Activated CD8-positive, alpha-beta T cell treated with anti-CD3 and anti-CD28 coated beads for 36 hours (primary cell): ENCODE measurements around the gene SUSD1. TPM values are rescaled to one million over a fixed set of nuclear protein-coding genes. Genes with fewer than 3 reads are reported as not detected.

ENCODE experiments used
- ATAC-seq: fragments of 200-7000 bp; cut with Tn5 transposase; one replicate; pipeline ENCODE4 v1.10.0; 2021; ENCODE audit warnings: mild to moderate bottlenecking, moderate library complexity
- CTCF ChIA-PET: fragments of 350-600 bp; sonication (Branson Sonifier 250); formaldehyde crosslinking; loops from one replicate; lab custom pipeline; 2021; ENCODE audit warnings: antibody characterized with exemption; lab: Charles Lee
- POLR2A ChIA-PET: fragments of 350-600 bp; sonication (Branson Sonifier 250); formaldehyde crosslinking; loops from one replicate; lab custom pipeline; 2021; ENCODE audit warnings: antibody characterized with exemption; lab: Charles Lee
- DNase-seq: peaks from one replicate; pipeline ENCODE4 v3.0.0-alpha.2; 2020
- H3K27ac Mint-ChIP-seq: one replicate; pipeline ENCODE4 v1.8.0; 2021; ENCODE audit warnings: mild to moderate bottlenecking, mixed read lengths
- H3K27me3 Mint-ChIP-seq: one replicate; pipeline ENCODE4 v1.8.0; 2021; ENCODE audit warnings: mixed read lengths
- H3K36me3 Mint-ChIP-seq: one replicate; pipeline ENCODE4 v1.8.0; 2021; ENCODE audit warnings: low read depth, mixed read lengths
- H3K4me1 Mint-ChIP-seq: one replicate; pipeline ENCODE4 v1.8.0; 2021; ENCODE audit warnings: low read depth, mixed read lengths
- H3K4me3 Mint-ChIP-seq: one replicate; pipeline ENCODE4 v1.8.0; 2021; ENCODE audit warnings: mild to moderate bottlenecking, moderate library complexity, mixed read lengths
- H3K9me3 Mint-ChIP-seq: one replicate; pipeline ENCODE4 v1.8.0; 2021; ENCODE audit warnings: mixed read lengths
- CTCF ChIP-seq: fragments of 200-600 bp; IDR thresholded peaks from one replicate; pipeline ENCODE4 v1.8.0; 2022; ENCODE audit warnings: antibody characterized with exemption, mild to moderate bottlenecking
- intact Hi-C: fragments of 100-400 bp; cut with micrococcal nuclease; formaldehyde crosslinking; loops from one replicate; pipeline ENCODE4 v1.10.0; 2022
- total RNA-seq, 2 experiments: library from RNA; stranded (reverse); gene quantifications; one replicate each; pipeline ENCODE4 v1.2.3, GENCODE V29; 2021

The SUSD1 gene
- total RNA-seq, 2 experiments from 2014 or later, result 3.0 to 3.6 TPM

GRCh38 chr9:112056996-112057395 is 118.1 kb downstream of the SUSD1 start:
- intact Hi-C loops, result no loop called here
- POLR2A ChIA-PET, result no interaction called here
- H3K36me3 Mint-ChIP-seq, result peaks cover 6% of the 10 kb centered on the region

DNA sequence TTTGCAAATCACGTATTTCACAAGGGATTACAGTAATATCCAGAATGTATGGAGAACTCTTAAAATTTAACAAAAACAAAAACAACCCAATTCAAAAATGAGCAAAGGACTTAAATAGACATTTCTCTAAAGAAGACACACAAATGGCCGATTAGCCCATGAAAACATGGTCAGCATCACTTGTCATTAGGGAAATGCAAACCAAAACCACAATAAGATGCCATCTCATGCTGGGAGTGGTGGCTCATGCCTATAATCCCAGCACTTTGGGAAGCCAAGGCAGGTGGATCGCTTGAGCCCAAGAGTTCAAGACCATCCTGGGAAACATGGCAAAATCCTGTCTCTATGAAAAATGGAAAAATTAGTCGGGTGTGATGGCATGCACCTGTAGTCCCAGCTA is 120.2 kb downstream of the SUSD1 start:
- DNase-seq (no peak), ATAC-seq (no peak)
- intact Hi-C loops, result no loop called here
- peaks cover 8% of the 10 kb centered on the region for H3K4me1 Mint-ChIP-seq
- no peaks in the 10 kb centered on the region for H3K27me3 Mint-ChIP-seq
- peaks cover 4% of the 10 kb centered on the region for H3K36me3 Mint-ChIP-seq
- no peaks in the 10 kb centered on the region for H3K9me3 Mint-ChIP-seq
- no peak for TF ChIP-seq CTCF
- POLR2A ChIA-PET, result no interaction called here
- CTCF ChIA-PET, result interaction anchor here (0.7 kb wide), 1 partner anchor 140 kb away, joined by 3 read pairs; no protein-coding TSS in a partner anchor
- H3K27ac Mint-ChIP-seq, result no peak overlapping the region
- H3K4me3 Mint-ChIP-seq, result no peak overlapping the region

More at GRCh38 chr9:112056996-112057395, 118.1 kb downstream of the SUSD1 start:
- no peaks in the 10 kb centered on the region for H3K27me3 Mint-ChIP-seq
- no peaks in the 10 kb centered on the region for H3K9me3 Mint-ChIP-seq
- no peak for TF ChIP-seq CTCF
- DNase-seq (no peak), ATAC-seq (no peak)
- H3K27ac Mint-ChIP-seq, result no peak overlapping the region
- no peak overlapping the region for H3K4me3 Mint-ChIP-seq
- CTCF ChIA-PET, result interaction anchor here (1.3 to 1.6 kb wide), 2 partner anchors 17 to 161 kb away, joined by 3 to 5 read pairs; partner anchors contain the start of gene UGCG
- peaks cover 23% of the 10 kb centered on the region for H3K4me1 Mint-ChIP-seq

GRCh38 chr9:112051812-112052211 is 123.3 kb downstream of the SUSD1 start:
- H3K9me3 Mint-ChIP-seq, result peaks cover 7% of the 10 kb centered on the region
- TF ChIP-seq CTCF, result no peak
- POLR2A ChIA-PET, result interaction anchor here (1.0 to 1.4 kb wide), 2 partner anchors 11 to 19 kb away, joined by 4 read pairs; no protein-coding TSS in a partner anchor
- DNase-seq, result no peak
- H3K4me3 Mint-ChIP-seq, result no peak overlapping the region
- peaks cover 15% of the 10 kb centered on the region for H3K36me3 Mint-ChIP-seq
- CTCF ChIA-PET, result interaction anchor here (1.1 to 1.5 kb wide), 2 partner anchors 23 to 267 kb away, joined by 3 to 5 read pairs; no protein-coding TSS in a partner anchor
- peaks cover 17% of the 10 kb centered on the region for H3K4me1 Mint-ChIP-seq
- ATAC-seq, result no peak
- intact Hi-C loops, result no loop called here
- H3K27ac Mint-ChIP-seq, result no peak overlapping the region
- no peaks in the 10 kb centered on the region for H3K27me3 Mint-ChIP-seq

DNA sequence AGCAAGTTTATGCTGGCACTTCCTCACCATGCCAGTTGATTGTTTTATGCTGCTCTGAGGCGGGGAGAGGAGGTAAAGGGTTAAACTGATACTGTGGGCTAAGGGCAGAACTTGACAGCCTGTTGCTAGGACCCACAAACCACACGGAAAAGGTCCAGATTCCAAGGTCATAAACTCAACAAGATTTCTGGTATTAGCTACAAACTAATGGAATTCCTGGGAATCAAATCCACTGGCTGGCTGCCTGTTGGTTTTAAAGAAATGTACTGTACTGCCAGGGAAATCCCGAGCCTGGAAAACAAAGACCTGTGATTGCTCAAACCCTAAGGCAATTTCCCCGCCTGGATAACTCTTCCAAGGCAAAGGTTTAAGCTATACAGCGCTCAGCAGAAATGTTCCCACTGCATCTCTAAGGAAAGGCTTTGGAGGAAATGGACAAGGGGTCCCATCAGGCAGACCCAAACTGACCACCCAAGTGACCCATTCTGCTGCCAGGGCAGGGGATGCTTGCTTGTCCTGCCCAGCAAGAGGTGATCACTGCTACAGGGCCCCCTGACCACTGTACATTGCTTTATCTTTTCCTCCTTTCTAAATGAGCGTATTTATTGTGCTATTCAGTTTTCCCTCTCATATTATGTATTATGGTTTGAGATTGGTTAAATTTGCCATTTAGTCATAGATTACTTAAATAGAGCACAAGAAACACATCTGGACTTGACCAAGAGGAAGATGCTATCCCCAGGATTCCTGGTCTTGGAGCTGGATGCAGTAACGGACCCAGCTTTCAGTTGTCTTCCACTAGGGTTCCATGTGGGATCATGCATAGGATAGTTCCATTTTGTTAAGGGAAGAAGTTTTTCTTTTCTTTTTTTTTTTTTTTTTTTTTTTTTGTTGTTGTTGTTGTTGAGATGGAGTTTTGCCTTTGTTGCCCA is 124.3 kb downstream of the SUSD1 start:
- no peaks in the 10 kb centered on the region for H3K27me3 Mint-ChIP-seq
- CTCF ChIA-PET, result interaction anchor here (1.5 kb wide), 1 partner anchor 266 kb away, joined by 3 read pairs; no protein-coding TSS in a partner anchor
- H3K9me3 Mint-ChIP-seq, result peaks cover 7% of the 10 kb centered on the region
- intact Hi-C loops, result no loop called here
- H3K4me1 Mint-ChIP-seq, result peaks cover 11% of the 10 kb centered on the region
- POLR2A ChIA-PET, result interaction anchor here (1.0 kb wide), 1 partner anchor 135 kb away, joined by 3 read pairs; no protein-coding TSS in a partner anchor
- no peak for TF ChIP-seq CTCF
- H3K27ac Mint-ChIP-seq, result no peak overlapping the region
- peaks cover 15% of the 10 kb centered on the region for H3K36me3 Mint-ChIP-seq
- ATAC-seq (no peak), DNase-seq (no peak)
- no peak overlapping the region for H3K4me3 Mint-ChIP-seq
